DOHH2 (cell line): ENCODE results near the gene XRCC5.

Experiments
- H3F3A ChIP-seq: fragments of 200-600 bp; sonication (generic), shearing (Covaris generic); 2 replicates; pipeline ENCODE4 v1.6.0; 2016; ENCODE audit warnings: antibody characterized with exemption, mild to moderate bottlenecking; ENCODE audit not compliant: control insufficient read depth, insufficient read depth
- H3K27ac ChIP-seq: fragments of 200-600 bp; sonication (generic); 2 replicates; pipeline ENCODE4 v1.5.1; 2014; ENCODE audit warnings: low read depth, mild to moderate bottlenecking, low read length, moderate library complexity
- H3K27me3 ChIP-seq: fragments of 200-600 bp; sonication (generic); 2 replicates; pipeline ENCODE4 v1.6.1; 2014; ENCODE audit warnings: mild to moderate bottlenecking, low read length, mixed read lengths; ENCODE audit not compliant: control insufficient read depth
- H3K36me3 ChIP-seq: fragments of 200-600 bp; sonication (generic); 2 replicates; pipeline ENCODE4 v1.6.1; 2014; ENCODE audit warnings: mild to moderate bottlenecking, low read length, moderate library complexity, mixed read lengths; ENCODE audit not compliant: control insufficient read depth
- H3K4me1 ChIP-seq: fragments of 200-600 bp; sonication (generic); 2 replicates; pipeline ENCODE4 v1.6.1; 2014; ENCODE audit warnings: mild to moderate bottlenecking, low read length, mixed read lengths; ENCODE audit not compliant: control insufficient read depth
- H3K4me2 ChIP-seq: fragments of 200-600 bp; sonication (generic); 2 replicates; pipeline ENCODE4 v1.6.0; 2014; ENCODE audit warnings: mild to moderate bottlenecking, low read length, moderate library complexity
- H3K4me3 ChIP-seq: fragments of 200-600 bp; sonication (generic); 2 replicates; pipeline ENCODE4 v1.5.1; 2014; ENCODE audit warnings: mild to moderate bottlenecking, low read length, mixed read lengths
- H3K79me2 ChIP-seq: fragments of 200-600 bp; sonication (generic); 2 replicates; pipeline ENCODE4 v1.6.1; 2014; ENCODE audit warnings: mild to moderate bottlenecking, low read length, mixed read lengths; ENCODE audit not compliant: control insufficient read depth
- H3K9me2 ChIP-seq: fragments of 200-600 bp; sonication (generic); replicated peaks from 2 replicates; pipeline ENCODE4 v1.6.1; 2014; ENCODE audit warnings: mild to moderate bottlenecking, low read length, mixed read lengths; ENCODE audit not compliant: control insufficient read depth
- H3K9me3 ChIP-seq: fragments of 200-600 bp; sonication (generic); 2 replicates; pipeline ENCODE4 v1.6.1; 2014; ENCODE audit warnings: antibody characterized with exemption, low read length, mixed read lengths; ENCODE audit not compliant: control insufficient read depth, insufficient read depth
- H4K20me1 ChIP-seq: fragments of 200-600 bp; sonication (generic); 2 replicates; pipeline ENCODE4 v1.6.0; 2014; ENCODE audit warnings: low read depth, mild to moderate bottlenecking, antibody characterized with exemption, low read length, moderate library complexity; ENCODE audit not compliant: control insufficient read depth, insufficient read depth
- EZH2phosphoT487 ChIP-seq: fragments of 200-600 bp; sonication (generic); IDR thresholded peaks from 2 replicates; pipeline ENCODE4 v1.6.1; 2017; ENCODE audit warnings: borderline replicate concordance, mild to moderate bottlenecking, antibody characterized with exemption, low read length, moderate library complexity, mixed read lengths
- TF ChIP-seq, protein P1 (sequence below): fragments of 200-600 bp; sonication (generic); IDR thresholded peaks from one replicate; pipeline ENCODE4 v1.5.1; 2014; ENCODE audit warnings: antibody characterized with exemption, mild to moderate bottlenecking, low read depth, low read length; ENCODE audit not compliant: poor library complexity, severe bottlenecking

XRCC5 gene

DNA sequence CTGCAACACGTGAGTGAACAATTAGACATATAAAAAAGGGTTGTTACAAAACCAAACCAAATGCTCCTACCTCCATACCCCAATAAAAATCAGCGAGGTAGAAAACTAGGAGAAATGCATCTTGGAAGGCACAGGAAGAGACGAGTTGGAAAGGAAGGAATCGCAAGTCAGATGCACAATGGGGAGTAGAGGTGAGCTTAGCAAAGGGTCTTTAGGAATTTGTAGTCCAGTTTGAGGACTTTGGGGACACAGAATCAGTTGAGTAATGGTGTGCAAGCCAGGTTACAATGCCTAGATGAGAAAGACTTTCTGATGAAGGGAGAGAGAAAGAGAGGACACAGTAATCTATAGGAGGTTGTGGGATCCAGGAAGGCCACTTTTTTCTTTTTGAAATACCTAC lies 35.7 kb downstream of the XRCC5 start:
- H3K27me3 ChIP-seq, result no peaks in the 10 kb centered on the region
- H3K4me2 ChIP-seq, result no peak overlapping the region
- no peak overlapping the region for H3K4me3 ChIP-seq
- no peaks in the 10 kb centered on the region for H3K9me2 ChIP-seq
- peaks cover 44% of the 10 kb centered on the region for H3K79me2 ChIP-seq
- no peaks in the 10 kb centered on the region for H3K9me3 ChIP-seq
- no peaks in the 10 kb centered on the region for H3K4me1 ChIP-seq
- 0 out of 2 replicates have a peak, but pooled peaks cover 3% of the 10 kb centered on the region for H3F3A ChIP-seq
- peaks cover 98% of the 10 kb centered on the region for H3K36me3 ChIP-seq
- H4K20me1 ChIP-seq, result peaks cover 3% of the 10 kb centered on the region; the same call in 1 of the 2 replicates
- TF ChIP-seq, protein P1, sequence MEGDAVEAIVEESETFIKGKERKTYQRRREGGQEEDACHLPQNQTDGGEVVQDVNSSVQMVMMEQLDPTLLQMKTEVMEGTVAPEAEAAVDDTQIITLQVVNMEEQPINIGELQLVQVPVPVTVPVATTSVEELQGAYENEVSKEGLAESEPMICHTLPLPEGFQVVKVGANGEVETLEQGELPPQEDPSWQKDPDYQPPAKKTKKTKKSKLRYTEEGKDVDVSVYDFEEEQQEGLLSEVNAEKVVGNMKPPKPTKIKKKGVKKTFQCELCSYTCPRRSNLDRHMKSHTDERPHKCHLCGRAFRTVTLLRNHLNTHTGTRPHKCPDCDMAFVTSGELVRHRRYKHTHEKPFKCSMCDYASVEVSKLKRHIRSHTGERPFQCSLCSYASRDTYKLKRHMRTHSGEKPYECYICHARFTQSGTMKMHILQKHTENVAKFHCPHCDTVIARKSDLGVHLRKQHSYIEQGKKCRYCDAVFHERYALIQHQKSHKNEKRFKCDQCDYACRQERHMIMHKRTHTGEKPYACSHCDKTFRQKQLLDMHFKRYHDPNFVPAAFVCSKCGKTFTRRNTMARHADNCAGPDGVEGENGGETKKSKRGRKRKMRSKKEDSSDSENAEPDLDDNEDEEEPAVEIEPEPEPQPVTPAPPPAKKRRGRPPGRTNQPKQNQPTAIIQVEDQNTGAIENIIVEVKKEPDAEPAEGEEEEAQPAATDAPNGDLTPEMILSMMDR, result no peak
- TF ChIP-seq EZH2phosphoT487, result no peak
- no peak overlapping the region for H3K27ac ChIP-seq

DNA sequence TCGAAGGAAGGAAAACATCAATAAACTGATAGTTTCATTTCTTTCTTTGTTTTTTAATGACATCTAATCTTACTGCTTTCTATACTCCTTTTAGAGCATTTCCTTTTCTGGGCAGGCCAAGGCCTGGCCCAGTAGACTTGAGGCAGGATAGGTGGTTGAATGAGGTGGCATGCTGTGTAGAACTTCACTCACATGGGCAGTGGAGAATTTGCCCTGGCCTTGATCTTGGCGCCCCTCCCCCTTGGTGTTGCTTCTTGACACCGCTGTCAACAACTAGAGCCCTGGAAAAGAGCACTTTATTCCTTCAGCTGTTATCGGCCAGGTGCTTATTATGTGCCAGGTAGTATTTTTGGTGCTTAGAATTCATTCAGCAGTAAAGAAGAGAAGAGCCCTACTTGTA lies 37.4 kb downstream of the XRCC5 start:
- Histone ChIP-seq H3F3A (0 out of 2 replicates have a peak, but pooled peaks cover 3% of the 10 kb centered on the region), H3K27me3 (no peaks in the 10 kb centered on the region), H3K27ac (no peak overlapping the region), H3K4me2 (no peak overlapping the region), H3K9me2 (no peaks in the 10 kb centered on the region), H3K36me3 (peaks cover 99% of the 10 kb centered on the region), H3K4me1 (no peaks in the 10 kb centered on the region), H3K79me2 (peaks cover 46% of the 10 kb centered on the region), H3K4me3 (no peak overlapping the region), H4K20me1 (peaks cover 3% of the 10 kb centered on the region; the same call in 1 of the 2 replicates), H3K9me3 (no peaks in the 10 kb centered on the region)
- TF ChIP-seq, protein P1, result no peak
- no peak for TF ChIP-seq EZH2phosphoT487

DNA sequence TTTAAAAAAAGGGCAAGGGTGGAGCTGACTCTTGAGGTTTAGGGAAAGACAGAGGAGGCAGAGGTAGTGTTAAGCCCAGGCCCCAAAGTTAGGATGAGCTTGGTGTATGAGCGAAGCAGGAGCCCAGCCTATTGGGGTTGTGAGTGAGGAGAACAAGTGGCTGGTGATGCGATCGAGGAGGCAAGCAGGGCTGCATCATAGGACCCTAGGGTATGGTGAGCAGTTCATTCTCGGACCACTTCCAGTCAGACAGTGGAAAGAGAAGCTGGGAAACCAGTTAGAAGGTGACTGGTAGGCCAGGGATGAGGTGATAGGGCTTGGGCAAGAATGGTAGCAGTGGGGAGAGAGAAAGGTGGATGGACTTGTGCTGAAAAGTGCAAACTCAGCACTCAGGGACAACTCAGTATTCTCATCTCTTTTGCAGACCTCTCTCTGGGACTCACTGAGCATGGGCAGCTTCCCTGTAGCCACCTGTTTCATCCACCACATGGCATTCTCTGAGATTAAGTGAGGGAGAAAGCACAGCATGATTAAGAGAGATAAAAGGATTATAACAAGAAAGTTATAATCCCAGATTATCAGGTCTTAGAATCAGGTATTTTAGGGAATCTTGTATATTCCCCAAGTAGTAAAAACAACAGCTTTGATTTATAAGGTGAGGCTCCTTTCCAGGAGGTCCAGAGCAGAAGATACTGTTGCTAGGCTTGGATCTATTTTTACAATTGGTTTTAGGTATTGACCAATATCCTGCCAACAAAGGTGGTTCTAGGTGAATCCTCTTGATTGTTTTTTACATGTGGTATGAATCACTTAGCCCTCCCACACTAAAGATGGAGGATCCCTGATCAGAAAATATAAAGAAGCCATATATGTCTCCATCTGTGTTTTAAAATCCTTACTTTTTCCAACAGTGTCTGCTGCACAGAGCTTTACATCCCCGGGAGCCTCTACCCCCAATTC lies 38.3 kb downstream of the XRCC5 start:
- Histone ChIP-seq H4K20me1 (peaks cover 3% of the 10 kb centered on the region; the same call in 1 of the 2 replicates), H3K4me3 (no peak overlapping the region), H3K79me2 (peaks cover 48% of the 10 kb centered on the region), H3K27ac (no peak overlapping the region), H3F3A (0 out of 2 replicates have a peak, but pooled peaks cover 3% of the 10 kb centered on the region), H3K9me3 (no peaks in the 10 kb centered on the region), H3K27me3 (no peaks in the 10 kb centered on the region), H3K9me2 (no peaks in the 10 kb centered on the region), H3K4me2 (no peak overlapping the region), H3K4me1 (no peaks in the 10 kb centered on the region), H3K36me3 (peaks cover 99% of the 10 kb centered on the region)
- TF ChIP-seq, protein P1, result no peak
- no peak for TF ChIP-seq EZH2phosphoT487
